HCT116 (cell line): ENCODE data around the gene IPO13.

Experiments used
- CEBPB ChIP-seq: IDR thresholded peaks from 2 replicates; pipeline ENCODE4 v1.6.1; 2012; ENCODE audit warnings: low read depth
- CTCF ChIP-seq, 3 experiments: fragments of 200-600 bp in 1 of 3; sonication (generic) in 1 of 3; IDR thresholded peaks in 2 of 3; conservative IDR thresholded peaks in 1 of 3; 2 replicates each; pipeline ENCODE4 v1.5.1; 2012 to 2017; ENCODE audit warnings: low read depth in 2 of 3, low read length in 2 of 3, antibody characterized with exemption in 1 of 3, borderline replicate concordance in 1 of 3, control low read depth in 1 of 3, mild to moderate bottlenecking in 1 of 3, mixed read lengths in 1 of 3, mixed run types in 1 of 3, moderate library complexity in 1 of 3; ENCODE audit not compliant: insufficient read depth in 1 of 3
- POLR2A ChIP-seq: IDR thresholded peaks from 2 replicates; pipeline ENCODE4 v1.7.0; 2011; ENCODE audit warnings: borderline replicate concordance; ENCODE audit not compliant: insufficient read depth, insufficient read length; ENCODE audit errors: extremely low read depth
- RAD21 ChIP-seq: IDR thresholded peaks from 2 replicates; pipeline ENCODE4 v1.6.1; 2012; ENCODE audit warnings: low read depth, mild to moderate bottlenecking
- SIN3A ChIP-seq: IDR thresholded peaks from 2 replicates; pipeline ENCODE4 v1.6.1; 2012; ENCODE audit warnings: low read depth
- YY1 ChIP-seq: IDR thresholded peaks from 2 replicates; pipeline ENCODE4 v1.6.1; 2011; ENCODE audit warnings: low read length, low read depth, moderate library complexity, mild to moderate bottlenecking; ENCODE audit not compliant: insufficient replicate concordance; ENCODE audit errors: extremely low read depth

DNA sequence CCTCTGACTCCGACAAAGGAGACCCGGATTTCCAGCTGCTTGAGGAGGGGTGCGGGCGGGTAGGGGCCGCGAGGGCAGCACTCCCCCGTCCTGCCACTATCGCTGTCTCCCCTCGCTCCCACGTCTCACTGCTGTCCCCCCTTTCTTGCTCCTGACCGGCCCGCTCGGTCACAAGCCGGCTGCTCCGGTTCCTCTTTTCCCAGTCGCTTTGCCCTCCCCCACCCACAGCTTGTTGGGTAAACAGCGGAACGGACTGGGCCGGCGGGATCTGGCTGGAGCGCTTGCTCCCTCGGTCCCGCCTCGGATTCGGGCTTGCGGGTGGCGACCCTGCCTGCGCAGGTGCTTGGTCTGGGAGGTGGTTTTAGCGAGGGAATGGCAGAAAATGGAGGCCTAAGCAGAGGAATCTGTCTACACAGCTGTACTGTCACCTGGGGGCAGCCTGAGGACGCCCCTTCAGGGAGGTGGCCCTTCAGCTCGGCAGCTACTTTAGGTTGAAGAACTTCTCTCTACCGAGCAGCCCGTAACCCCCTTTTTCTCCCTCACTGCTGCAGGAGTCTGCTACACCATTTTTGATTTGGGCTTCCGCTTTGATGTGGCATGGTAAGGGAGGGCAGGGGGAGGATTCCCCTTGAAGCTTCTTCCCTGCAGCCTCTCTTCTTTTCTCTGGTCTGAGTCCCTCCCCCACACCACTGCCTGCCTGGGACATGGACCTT is 28.7 kb downstream of the IPO13 start:
- TF ChIP-seq CTCF (IDR thresholded peaks at IDR 0.05 in 2 of 3, conservative IDR thresholded peaks at IDR 0.05 in 1 of 3; ENCODE audit: borderline replicate concordance in 1 of 3, insufficient read depth in 1 of 3, low read depth in 2 of 3, low read length in 2 of 3), result no peak
- no peak for TF ChIP-seq YY1
- no peak for TF ChIP-seq RAD21
- TF ChIP-seq POLR2A, result no peak
- TF ChIP-seq CEBPB, result no peak
- no peak for TF ChIP-seq SIN3A
